PC-3 (cell line): ENCODE results near the gene NPPB.

Source experiments
- EZH2 ChIP-seq: fragments of 300-600 bp; sonication (generic); IDR thresholded peaks from one replicate; pipeline ENCODE4 v1.6.1; 2017; ENCODE audit warnings: antibody characterized with exemption, mild to moderate bottlenecking, low read length; ENCODE audit not compliant: unreplicated experiment
- EZH2phosphoT487 ChIP-seq: fragments of 300-600 bp; sonication (generic); IDR thresholded peaks from 2 replicates; pipeline ENCODE4 v1.6.1; 2018; ENCODE audit warnings: mild to moderate bottlenecking, antibody characterized with exemption, low read length, borderline replicate concordance
- TF ChIP-seq, protein P1 (sequence below): fragments of 300-600 bp; sonication (generic); conservative IDR thresholded peaks from 2 replicates; pipeline ENCODE4 v1.5.1; 2017; ENCODE audit warnings: antibody characterized with exemption, low read depth, mild to moderate bottlenecking, low read length

DNA sequence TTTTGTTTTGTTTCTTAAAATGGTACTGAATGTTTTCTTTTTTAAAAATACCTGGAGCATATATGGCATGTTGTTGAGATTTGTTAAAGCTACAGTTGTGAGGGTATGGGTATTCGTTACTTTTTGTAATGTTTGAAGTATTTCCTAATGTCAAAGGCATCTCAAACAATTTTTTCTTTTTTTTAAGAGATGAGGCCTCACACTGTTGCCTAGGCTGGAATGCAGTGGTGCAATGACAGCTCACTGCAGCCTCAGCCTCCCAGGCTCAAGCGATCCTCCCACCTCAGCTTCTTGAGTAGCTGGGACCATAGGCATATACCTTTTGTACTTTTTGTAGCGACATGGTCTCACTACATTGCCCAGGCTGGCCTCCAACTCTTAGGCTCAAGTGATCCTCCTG is 36.7 kb downstream of the NPPB start:
- TF ChIP-seq, protein P1, sequence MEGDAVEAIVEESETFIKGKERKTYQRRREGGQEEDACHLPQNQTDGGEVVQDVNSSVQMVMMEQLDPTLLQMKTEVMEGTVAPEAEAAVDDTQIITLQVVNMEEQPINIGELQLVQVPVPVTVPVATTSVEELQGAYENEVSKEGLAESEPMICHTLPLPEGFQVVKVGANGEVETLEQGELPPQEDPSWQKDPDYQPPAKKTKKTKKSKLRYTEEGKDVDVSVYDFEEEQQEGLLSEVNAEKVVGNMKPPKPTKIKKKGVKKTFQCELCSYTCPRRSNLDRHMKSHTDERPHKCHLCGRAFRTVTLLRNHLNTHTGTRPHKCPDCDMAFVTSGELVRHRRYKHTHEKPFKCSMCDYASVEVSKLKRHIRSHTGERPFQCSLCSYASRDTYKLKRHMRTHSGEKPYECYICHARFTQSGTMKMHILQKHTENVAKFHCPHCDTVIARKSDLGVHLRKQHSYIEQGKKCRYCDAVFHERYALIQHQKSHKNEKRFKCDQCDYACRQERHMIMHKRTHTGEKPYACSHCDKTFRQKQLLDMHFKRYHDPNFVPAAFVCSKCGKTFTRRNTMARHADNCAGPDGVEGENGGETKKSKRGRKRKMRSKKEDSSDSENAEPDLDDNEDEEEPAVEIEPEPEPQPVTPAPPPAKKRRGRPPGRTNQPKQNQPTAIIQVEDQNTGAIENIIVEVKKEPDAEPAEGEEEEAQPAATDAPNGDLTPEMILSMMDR = no peak
- no peak for TF ChIP-seq EZH2
- TF ChIP-seq EZH2phosphoT487 = no peak
